Measurements from ENCODE around the gene COQ7. TPM values are rescaled to one million over a fixed set of nuclear protein-coding genes. Genes with fewer than 3 reads are reported as not detected.

COQ7 gene
- total RNA-seq, result 10 to 100 TPM; 30.3 to 34.2 (median 34.1) TPM
- long read RNA-seq, donor 1, transcript COQ7-201 (6 exons, 2,657 nt), result major isoform, 6 of 9 reads
- long read RNA-seq, donor 1, partial matches to known transcripts, result 1 of 9 reads
- long read RNA-seq, donor 1, other reads (novel, unspliced or antisense), result 2 of 9 reads
- long read RNA-seq, donor 2, partial matches to known transcripts, result 0 of 10 reads
- long read RNA-seq, donor 2, other reads (novel, unspliced or antisense), result 5 of 10 reads

GRCh38 chr16:19067349-19068236, at the start of gene COQ7:
Gene COQ7 (plus strand): TSS chr16:19067614. CDS start chr16:19067665, 51 bp downstream.
- TF ChIP-seq, protein P1, sequence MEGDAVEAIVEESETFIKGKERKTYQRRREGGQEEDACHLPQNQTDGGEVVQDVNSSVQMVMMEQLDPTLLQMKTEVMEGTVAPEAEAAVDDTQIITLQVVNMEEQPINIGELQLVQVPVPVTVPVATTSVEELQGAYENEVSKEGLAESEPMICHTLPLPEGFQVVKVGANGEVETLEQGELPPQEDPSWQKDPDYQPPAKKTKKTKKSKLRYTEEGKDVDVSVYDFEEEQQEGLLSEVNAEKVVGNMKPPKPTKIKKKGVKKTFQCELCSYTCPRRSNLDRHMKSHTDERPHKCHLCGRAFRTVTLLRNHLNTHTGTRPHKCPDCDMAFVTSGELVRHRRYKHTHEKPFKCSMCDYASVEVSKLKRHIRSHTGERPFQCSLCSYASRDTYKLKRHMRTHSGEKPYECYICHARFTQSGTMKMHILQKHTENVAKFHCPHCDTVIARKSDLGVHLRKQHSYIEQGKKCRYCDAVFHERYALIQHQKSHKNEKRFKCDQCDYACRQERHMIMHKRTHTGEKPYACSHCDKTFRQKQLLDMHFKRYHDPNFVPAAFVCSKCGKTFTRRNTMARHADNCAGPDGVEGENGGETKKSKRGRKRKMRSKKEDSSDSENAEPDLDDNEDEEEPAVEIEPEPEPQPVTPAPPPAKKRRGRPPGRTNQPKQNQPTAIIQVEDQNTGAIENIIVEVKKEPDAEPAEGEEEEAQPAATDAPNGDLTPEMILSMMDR (IDR thresholded peaks at IDR 0.05), result no peak
- peaks cover 8% of the 10 kb centered on the region for H3K4me1 ChIP-seq (ENCODE audit: low read depth)
- DNase-seq (peak; percentile 99), ATAC-seq (peak; percentile 96)
- intact Hi-C loops (cut with DNase I, micrococcal nuclease), result no loop called here
- H3K9me3 ChIP-seq, result no peaks in the 10 kb centered on the region
- no peaks in the 10 kb centered on the region for H3K36me3 ChIP-seq (ENCODE audit: low read depth)
- peak within 1 kb of the TSS; percentile 40 for H3K4me3 ChIP-seq

DNA sequence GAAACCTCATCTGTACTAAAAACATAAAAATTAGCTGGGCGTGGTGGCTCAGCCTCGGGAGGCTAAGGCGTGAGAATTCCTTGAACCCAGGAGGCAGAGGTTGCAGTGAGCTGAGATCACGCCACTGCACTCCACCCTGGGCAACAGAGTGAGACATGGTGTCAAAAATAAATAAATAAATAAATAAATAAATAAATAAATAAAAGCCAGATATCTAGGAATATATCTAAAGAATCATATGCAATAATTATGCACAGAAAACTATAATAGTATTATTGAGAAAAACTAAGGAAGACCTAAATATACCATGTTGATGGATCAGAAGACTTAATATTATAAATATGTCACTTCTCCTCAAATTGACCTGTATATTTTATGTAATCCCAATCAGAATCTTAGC, 46.7 kb upstream of the COQ7 start:
- H3K4me3 ChIP-seq, result no peak overlapping the region
- no peaks in the 10 kb centered on the region for H3K9me3 ChIP-seq
- intact Hi-C loops (cut with DNase I, micrococcal nuclease), result no loop called here
- TF ChIP-seq, protein P1 (IDR thresholded peaks at IDR 0.05), result no peak
- no peaks in the 10 kb centered on the region for H3K36me3 ChIP-seq (ENCODE audit: low read depth)
- no peak for DNase-seq
- ATAC-seq, result no peak
- no peaks in the 10 kb centered on the region for H3K4me1 ChIP-seq (ENCODE audit: low read depth)

- ATAC-seq (no peak), DNase-seq (no peak)
- intact Hi-C loops (cut with DNase I, micrococcal nuclease), result no loop called here
- H3K4me3 ChIP-seq, result no peak overlapping the region
- TF ChIP-seq, protein P1 (IDR thresholded peaks at IDR 0.05), result no peak
- no peaks in the 10 kb centered on the region for H3K4me1 ChIP-seq (ENCODE audit: low read depth)
- no peaks in the 10 kb centered on the region for H3K36me3 ChIP-seq (ENCODE audit: low read depth)
- H3K9me3 ChIP-seq, result no peaks in the 10 kb centered on the region
These were observed 45.7 kb upstream of the COQ7 start for GRCh38 chr16:19021747-19022146.

DNA sequence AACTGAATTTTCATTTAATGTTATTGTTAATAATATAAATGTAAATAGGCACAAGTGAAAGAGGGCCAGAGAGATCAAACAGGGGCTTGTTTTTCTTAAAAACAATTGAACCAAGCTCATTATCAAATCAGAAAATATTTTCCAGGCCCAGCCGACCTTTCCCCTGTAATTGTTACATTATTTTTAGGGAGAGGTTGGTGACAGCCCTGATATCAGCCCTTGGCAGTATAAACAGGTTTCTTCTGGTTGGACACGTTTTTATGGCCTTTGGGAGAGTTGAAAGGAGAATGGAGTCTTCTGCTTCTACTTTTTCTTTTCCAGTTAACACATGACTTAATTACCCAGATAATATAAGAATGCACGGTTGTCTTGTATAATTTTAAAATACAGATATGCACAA, 40.0 kb upstream of the COQ7 start:
- intact Hi-C loops (cut with DNase I, micrococcal nuclease), result no loop called here
- no peak overlapping the region for H3K4me3 ChIP-seq
- DNase-seq (peak in 1 of 3 donors; percentile 12), ATAC-seq (no peak)
- no peaks in the 10 kb centered on the region for H3K36me3 ChIP-seq (ENCODE audit: low read depth)
- TF ChIP-seq, protein P1 (IDR thresholded peaks at IDR 0.05), result no peak
- H3K4me1 ChIP-seq (ENCODE audit: low read depth), result peaks cover 5% of the 10 kb centered on the region
- H3K9me3 ChIP-seq, result no peaks in the 10 kb centered on the region

GRCh38 chr16:19029980-19030379, 37.4 kb upstream of the COQ7 start:
- TF ChIP-seq, protein P1 (IDR thresholded peaks at IDR 0.05), result no peak
- intact Hi-C loops (cut with DNase I, micrococcal nuclease), result no loop called here
- ATAC-seq (no peak), DNase-seq (no peak)
- H3K4me1 ChIP-seq (ENCODE audit: low read depth), result peaks cover 5% of the 10 kb centered on the region
- no peaks in the 10 kb centered on the region for H3K9me3 ChIP-seq
- H3K4me3 ChIP-seq, result no peak overlapping the region
- H3K36me3 ChIP-seq (ENCODE audit: low read depth), result no peaks in the 10 kb centered on the region
